ENCODE results near the gene SNRNP40.

GRCh38 chr1:31345635-31346034 lies 49.0 kb upstream of the SNRNP40 start:
- TF ChIP-seq FOXP1 (IDR thresholded peaks at IDR 0.05): no peak
- no peak for TF ChIP-seq FOXP1 (CRISPR knock-in tag; IDR thresholded peaks at IDR 0.05)
- TF ChIP-seq MAFG (CRISPR knock-in tag; IDR thresholded peaks at IDR 0.05): no peak
- TF ChIP-seq, protein P1, sequence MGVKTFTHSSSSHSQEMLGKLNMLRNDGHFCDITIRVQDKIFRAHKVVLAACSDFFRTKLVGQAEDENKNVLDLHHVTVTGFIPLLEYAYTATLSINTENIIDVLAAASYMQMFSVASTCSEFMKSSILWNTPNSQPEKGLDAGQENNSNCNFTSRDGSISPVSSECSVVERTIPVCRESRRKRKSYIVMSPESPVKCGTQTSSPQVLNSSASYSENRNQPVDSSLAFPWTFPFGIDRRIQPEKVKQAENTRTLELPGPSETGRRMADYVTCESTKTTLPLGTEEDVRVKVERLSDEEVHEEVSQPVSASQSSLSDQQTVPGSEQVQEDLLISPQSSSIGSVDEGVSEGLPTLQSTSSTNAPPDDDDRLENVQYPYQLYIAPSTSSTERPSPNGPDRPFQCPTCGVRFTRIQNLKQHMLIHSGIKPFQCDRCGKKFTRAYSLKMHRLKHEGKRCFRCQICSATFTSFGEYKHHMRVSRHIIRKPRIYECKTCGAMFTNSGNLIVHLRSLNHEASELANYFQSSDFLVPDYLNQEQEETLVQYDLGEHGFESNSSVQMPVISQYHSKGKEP (CRISPR knock-in tag; IDR thresholded peaks at IDR 0.05): no peak
- no peak for TF ChIP-seq HMGA1 (CRISPR knock-in tag; conservative IDR thresholded peaks at IDR 0.05)
- TF ChIP-seq EP300 (IDR thresholded peaks at IDR 0.05; ENCODE audit: low read depth in 2 of 2, low read length in 2 of 2): no peak
- TF ChIP-seq EP300 (CRISPR knock-in tag; IDR thresholded peaks at IDR 0.05; ENCODE audit: borderline replicate concordance): no peak
- no peak for TF ChIP-seq YY1 (IDR thresholded peaks at IDR 0.05; ENCODE audit: insufficient read depth, insufficient replicate concordance, low read depth, low read length)
- TF ChIP-seq MYC (CRISPR knock-in tag; IDR thresholded peaks at IDR 0.05; ENCODE audit: borderline replicate concordance): no peak
- TF ChIP-seq FOXK2 (IDR thresholded peaks at IDR 0.05): no peak
- TF ChIP-seq NFE2 (CRISPR knock-in tag; IDR thresholded peaks at IDR 0.05): no peak
- no peak for TF ChIP-seq STAT6 (CRISPR knock-in tag; IDR thresholded peaks at IDR 0.05; ENCODE audit: borderline replicate concordance)
- no peak for TF ChIP-seq ZNF274 (CRISPR knock-in tag; IDR thresholded peaks at IDR 0.05)
- TF ChIP-seq CTCF (CRISPR knock-in tag; IDR thresholded peaks at IDR 0.05): no peak

Data from HepG2 (cell line).